NCI-H1694 treated with DMSO at 0.1 percent for 48 hours (cell line): ENCODE data around the gene COL4A4.
"Not testable (repeated sequence)": the region's sequence is repeated elsewhere in the genome, so short reads cannot be mapped to it uniquely, and the experiment has no call there.

Experiments used
- DNase-seq: peaks from one replicate; lab custom pipeline; 2025; lab: John Stamatoyannopoulos, UW

The COL4A4 gene

DNA sequence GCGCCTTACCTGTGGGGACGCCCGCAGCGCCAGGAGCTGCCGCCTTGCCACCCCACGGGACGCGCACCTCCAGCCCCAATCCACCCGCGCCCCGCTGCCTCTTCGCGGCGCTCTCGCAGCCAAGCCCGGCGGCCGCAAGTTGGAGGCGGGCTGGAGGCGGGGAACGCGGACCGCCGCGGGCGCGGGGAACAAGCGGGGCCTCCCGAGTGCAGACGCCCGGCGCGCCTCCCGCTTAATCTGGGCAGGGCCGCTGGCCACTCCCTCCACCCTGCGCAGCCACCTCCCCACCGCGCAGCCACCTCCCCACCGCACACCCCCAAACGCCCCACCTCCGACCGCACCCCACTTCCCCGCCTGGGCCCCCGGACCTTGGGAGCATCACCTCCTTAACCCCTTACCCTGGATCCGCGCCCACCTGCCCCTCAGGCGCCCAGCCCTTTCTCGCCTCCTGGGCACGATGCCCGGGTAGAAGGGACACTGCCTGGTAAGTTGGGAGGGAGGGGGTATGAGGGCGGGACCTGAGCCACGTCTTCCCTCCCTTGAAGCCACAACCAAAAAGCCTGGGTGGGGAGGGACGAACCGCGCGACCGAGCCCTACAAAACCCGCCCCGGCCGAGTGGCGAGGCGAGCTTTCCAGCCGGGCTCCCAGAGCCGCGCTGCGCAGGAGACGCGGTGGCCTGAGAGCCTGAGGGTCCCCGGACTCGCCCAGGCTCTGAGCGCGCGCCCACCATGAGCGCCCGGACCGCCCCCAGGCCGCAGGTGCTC, at the start of gene COL4A4, which contains the start of gene COL4A3:
TSS of gene COL4A4 (minus strand) at position 208 of the 765 bp plus-strand sequence. CDS start 16,722 bp downstream, outside the sequence.
TSS of gene COL4A3 (plus strand) at position 627 of the 765 bp plus-strand sequence. CDS start at position 730, 103 bp downstream.
- no peak for DNase-seq

DNA sequence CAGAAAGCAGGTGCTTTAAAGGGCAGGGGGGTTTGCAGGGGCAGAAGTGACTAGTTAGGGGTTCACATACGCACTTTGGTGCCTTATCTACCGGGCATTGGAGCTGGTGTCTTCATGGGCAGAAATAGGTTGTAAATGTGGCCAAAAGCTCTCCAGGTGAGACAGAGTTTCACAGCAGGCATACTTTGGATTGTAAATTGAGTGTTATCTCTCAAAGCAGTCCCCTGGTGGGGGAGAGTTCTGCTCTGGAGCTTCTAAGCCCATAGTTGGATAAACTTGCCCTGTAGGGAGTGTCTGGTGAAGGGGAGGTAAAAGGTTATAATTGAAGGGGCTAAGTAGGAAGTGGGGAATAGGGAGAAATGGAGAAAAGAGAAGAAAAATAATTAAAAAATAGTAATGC, 43.6 kb upstream of the COL4A4 start:
- DNase-seq: no peak

DNA sequence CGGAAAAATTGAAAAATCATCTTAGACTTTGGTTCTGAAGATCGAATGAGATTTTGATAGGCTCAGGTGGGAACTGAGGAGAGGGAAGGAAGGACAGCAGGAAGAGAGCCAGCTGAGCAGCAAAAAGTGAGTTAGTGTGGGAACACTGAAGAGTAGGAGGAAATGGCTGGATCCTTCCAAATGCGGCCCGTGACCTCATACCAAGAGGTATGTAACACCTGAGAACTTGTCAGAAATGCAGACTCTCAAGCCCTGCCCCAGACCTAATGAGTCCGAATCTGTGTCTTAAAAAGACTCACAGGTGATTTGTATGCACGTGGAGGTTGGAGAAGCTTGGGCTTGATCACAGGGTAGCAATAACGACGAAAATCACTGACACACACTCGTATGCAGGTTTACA, 42.4 kb upstream of the COL4A4 start:
- no peak for DNase-seq

DNA sequence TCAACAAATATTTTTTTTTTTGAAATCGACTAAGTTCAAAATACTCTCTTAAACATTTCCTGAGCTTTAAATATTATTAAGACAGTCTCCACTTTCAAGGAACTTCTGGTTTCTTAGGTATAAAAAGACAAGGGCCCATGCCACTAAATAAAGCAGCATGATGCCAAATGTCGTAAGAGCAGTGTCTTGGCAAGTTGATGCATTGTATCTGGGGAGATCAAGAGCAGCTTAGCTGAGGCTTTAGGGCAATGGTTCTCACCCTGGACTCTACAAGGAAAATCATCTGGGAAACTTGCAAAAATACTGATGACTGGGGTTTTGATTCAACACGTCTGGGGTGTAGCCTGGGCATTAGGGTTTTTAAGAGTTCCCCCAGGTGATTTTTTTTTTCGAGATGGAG, 41.7 kb upstream of the COL4A4 start:
- no peak for DNase-seq

DNA sequence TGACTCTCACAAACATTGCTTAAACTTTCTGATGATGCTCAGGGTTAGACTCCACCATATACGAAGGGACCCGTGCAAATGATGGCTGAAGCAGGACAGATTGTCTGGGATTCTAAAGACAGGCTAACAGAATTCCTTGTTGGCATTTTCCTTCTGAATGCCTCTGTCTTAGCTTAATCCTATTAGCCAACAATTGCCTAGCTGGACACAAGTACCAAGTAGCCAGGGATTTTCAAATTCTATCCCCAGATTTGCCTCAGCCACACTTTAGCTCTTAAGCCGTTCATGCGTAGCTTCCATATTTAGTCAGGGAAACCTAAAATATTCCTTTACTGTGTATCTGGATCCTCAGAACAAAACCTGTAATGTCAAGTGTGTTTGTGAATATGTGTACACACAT, 40.4 kb upstream of the COL4A4 start:
- no peak for DNase-seq

DNA sequence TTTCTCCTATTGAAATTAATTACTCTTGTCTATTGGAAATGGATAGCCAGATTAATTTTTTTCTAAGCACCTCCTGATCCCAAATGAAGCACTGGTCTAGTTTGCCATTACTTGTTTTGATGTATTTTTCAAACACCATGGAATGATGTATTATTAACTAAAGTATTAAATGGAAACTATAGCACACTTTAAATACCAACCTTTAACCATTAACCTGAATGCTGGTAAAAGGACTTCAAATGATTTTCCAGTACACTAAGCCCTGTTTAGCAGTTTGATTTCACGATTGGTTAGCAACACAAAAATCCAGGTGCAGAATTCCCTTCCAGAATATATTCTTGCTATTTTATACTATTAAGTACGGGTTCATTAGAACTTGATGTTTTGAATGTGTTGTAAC, 37.8 kb upstream of the COL4A4 start:
- DNase-seq: no peak

GRCh38 chr2:227198866-227199265, 34.9 kb upstream of the COL4A4 start:
- DNase-seq: no peak

- DNase-seq: no peak
Observed at GRCh38 chr2:227194219-227194618, 30.2 kb upstream of the COL4A4 start.

DNA sequence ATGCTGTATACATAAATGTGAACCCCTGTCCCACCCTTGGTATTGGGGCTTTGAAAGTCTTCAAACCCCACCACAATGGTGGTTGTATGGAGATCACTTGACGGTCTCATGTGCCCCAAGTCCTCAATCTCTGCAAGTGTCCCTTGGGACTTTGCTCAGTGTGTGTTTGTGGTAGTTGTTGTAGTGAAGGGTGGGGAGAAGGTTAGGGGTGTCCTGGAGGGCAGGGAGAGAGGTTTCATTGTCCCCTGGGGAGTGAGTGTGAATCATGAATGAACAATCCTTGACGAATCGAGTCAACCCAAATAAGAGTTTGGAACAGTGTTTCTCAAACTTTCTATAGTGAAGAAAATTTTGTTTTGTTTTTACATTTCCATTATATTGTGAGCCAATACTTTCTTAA, 28.5 kb upstream of the COL4A4 start:
- no peak for DNase-seq

DNA sequence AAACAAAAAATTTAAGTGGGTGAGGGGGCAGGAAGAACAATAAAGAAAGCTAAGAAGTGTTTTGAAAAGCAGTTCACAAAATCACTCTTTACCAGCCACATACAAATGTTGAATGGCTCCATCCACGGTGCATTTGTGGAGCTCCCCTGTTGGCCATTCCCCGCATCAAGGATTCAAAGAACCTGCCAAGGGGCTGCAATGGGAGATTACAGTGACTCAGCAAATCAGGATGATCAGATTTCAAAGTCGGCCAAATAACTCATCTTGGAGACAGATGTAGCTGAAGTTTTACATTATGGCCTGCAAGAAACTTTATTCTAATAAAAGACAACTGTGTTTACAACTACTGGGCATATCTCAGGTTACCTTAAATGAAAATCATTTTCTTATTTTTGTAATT, 27.4 kb upstream of the COL4A4 start:
- no peak for DNase-seq

GRCh38 chr2:227188292-227188691, 24.3 kb upstream of the COL4A4 start:
- no peak for DNase-seq

- no peak for DNase-seq
Observed at GRCh38 chr2:227186751-227187150, 22.7 kb upstream of the COL4A4 start.

DNA sequence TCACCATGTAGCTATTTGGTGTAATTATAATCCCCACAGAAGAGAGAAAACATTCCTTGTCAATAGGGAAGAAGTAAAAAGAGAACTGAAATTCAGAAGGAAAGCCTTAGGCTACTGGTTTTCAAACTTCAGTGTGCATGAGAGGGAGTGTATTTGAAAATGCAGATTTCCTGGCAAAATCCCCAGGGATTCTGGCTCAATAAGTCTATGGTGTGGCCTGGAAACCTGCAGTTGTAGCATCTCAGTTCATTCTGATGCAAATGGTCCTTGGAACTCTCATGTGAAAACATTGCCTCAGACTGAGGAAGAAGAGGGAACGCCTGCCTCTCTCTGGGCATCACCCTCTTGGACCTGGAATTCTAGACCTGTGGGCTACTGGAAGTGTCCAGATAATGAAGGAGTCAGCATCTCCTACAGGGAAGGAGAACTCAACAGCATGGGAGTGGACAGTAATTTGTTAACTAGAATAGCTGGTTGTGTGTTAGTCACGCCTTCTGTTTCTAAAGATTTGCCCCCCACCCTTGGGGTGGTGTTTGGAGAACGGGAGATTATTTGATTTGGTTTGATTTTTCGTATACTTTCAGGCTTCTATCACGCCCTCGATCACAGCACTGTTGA, 21.7 kb upstream of the COL4A4 start:
- DNase-seq: no peak

DNA sequence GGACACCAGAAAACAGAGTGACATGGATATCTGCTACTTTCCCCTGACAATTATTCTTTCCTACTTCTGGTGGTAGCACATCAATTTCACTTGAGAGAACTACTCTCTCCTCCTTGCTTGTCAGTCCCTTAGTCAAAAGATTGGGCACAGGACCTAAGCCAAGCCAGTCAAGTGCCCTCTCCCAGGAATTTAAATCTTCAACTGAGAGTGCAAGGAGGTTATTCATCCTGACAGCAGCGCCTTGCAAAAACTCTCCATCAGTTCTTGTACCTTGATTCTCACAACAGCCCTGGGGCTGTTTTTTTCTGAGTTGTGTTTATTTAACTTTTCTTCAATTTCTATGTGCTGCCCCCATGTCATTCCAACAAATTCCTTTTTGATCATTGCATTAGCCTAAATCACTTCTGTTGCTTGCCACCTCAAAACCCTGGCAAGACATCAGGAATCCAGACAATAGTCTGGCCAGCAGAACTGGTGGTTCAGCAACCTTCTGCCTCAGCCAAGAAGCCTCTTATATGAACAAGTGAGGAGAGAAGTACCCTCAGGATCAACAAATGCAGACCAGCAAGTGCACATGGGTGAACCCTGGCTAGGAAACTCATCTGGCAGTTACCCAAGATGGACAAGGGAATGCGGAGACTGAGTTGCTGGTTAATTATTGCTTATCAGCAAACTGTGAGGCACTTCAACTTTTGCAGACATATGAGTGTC, 19.8 kb upstream of the COL4A4 start:
- DNase-seq: no peak

DNA sequence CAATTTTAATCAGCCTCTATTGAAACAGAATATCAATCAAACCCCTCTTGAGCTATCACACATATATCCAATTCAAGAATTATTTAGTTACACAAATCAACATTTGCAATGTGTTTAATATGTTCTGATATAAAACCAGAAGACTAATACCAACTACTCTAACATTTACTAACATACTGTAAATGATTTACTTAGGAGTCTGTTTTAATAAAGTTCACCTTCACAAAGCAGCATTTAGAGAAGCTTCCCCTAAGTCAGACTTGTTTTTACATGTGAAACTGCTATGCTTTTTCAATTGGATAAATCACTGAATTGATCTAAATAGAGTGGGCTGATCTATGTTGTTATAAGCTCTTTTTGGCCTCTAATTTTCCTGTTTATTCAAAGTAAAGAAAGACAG, 18.8 kb upstream of the COL4A4 start:
- DNase-seq: no peak

DNA sequence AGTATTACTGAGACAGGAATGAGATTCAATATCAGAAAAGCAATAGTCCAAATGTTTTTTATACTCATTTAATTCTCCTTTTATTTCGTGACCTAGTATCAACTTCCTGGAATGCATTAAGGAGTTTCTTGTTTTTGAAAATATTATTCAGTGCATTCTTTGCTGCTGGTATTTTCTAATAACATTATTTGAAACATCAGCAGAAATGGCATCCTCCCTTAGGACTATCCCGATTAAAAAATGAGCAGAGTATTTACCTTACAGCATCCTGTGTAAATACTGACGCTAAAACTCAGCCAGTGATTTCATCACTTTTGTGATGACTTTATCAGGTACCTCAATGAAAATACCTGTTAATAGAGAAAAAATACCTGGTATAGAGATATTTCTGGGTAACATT, 16.8 kb upstream of the COL4A4 start:
- no peak for DNase-seq

GRCh38 chr2:227179988-227180685, 16.1 kb upstream of the COL4A4 start:
- no peak for DNase-seq

DNA sequence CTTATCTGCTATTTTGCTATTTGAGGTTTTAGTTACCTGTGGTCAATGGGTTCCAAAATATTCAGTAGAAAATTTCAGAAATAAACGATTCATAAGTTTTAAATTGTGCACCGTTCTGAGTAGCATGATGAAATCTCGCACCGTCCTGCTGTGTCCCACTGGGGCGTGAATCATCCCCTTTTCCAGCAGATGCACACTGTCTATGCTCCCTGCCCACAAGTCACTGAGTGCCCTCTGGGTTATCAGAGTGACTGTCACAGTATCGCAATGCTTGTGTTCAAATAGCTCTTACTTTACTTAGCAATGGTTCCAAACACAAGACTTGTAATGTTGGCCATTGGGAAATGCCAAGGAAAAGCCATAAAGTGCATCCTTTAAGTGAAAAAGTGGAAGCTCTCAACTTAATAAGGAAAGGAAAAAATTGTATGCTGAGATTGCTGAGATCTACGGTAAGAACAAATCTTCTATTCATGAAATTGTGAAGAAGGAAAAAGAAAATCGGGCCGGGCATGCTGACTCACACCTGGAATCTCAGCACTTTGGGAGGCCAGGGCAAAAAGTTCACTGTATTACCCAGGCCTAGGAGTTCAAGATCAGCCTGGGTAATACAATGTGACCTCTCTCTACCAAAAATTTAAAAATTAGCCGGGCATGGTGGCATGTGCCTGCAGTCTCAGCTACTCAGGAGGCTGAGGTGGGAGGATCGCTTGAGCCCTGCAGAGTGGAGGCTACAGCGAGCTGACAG, 13.8 kb upstream of the COL4A4 start:
- no peak for DNase-seq

DNA sequence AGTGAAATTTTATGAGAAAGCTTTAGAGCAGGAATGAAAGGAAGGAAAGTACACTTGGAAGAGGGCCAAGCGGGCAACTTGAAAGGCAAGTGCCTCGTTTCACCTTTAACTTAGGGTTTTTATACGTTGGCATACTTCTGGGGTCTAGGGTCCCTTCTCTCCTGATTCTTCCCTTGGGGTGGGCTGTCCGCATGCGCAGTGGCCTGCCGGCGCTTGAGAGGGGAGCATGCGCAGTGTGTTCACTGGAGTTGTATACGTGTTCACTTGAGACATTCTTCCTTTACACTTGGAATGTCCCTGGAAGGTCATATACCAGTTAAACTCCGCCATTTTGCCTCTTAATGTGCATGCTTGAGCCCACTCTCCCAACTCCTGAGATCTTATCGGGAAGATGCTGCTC, 7.8 kb upstream of the COL4A4 start:
- not testable (repeated sequence) for DNase-seq

DNA sequence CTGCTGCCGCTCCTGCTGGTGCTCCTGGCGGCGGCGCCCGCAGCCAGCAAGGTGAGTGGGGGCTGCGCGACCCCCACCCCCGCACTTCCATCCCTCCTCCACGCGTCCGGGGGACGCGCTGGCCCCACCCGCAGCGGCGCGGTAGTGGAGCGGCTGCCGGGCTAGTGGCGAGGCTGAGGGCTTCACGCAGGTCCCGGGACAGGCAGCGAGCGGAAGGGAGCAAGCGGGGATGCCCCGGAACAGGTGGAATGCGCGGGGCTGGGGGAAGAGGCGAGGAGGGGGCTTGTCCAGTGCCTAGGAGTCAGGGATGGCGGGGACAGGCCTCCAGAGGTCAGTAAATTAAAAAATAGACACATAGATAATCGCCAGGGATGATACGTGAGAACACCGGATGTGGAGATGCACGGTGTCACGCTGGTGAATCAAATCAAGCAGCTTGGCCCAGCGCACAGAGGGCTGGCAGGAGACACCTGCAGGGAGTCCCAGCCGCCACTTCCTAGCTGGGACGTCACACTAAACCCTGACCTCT, 822 bp upstream of the COL4A4 start:
- DNase-seq: no peak

DNA sequence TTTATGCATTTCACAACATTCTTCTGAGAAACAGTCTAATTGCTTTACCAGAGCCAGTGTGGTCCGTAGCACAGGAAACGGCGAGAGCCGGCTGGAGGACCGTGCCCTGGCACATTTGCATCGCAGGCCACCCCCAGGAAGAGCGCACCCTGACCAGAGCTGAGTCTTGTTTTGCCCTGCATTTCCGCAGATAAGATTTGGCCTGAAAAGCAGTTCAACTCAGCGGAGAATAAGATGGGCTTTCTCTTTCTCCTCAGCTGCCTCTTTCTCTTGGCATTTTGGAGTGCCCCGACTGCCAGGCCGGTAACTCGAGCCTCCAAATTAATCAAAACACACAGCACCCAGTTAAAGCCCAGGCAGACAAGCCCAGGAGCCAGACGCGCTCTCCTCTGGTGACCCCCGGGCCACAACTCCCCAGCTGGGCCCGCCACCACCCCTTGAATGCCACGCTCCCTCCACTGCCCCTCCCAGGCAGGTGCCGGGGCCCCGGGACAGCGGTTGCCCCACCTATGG, 464 bp downstream of the COL4A4 start:
- no peak for DNase-seq
